PFSK-1 (cell line): ENCODE data around the gene MAP3K12.

Experiments
- FOXP2 ChIP-seq: optimal IDR thresholded peaks from 2 replicates; pipeline ENCODE3; 2011; ENCODE audit warnings: borderline replicate concordance, control low read depth, inconsistent platforms; ENCODE audit not compliant: insufficient read depth; ENCODE audit errors: extremely low read length, extremely low read depth
- POLR2AphosphoS5 ChIP-seq: IDR thresholded peaks from 2 replicates; pipeline ENCODE4 v1.6.1; 2012; ENCODE audit warnings: low read depth, mild to moderate bottlenecking, control low read depth, low read length, moderate library complexity
- SIN3A ChIP-seq: IDR thresholded peaks from 2 replicates; pipeline ENCODE4 v1.6.1; 2012; ENCODE audit warnings: mild to moderate bottlenecking, low read length, moderate library complexity, borderline replicate concordance; ENCODE audit not compliant: insufficient read depth
- TAF1 ChIP-seq: IDR thresholded peaks from 2 replicates; pipeline ENCODE4 v1.6.1; 2012; ENCODE audit warnings: low read length, control low read depth, borderline replicate concordance; ENCODE audit not compliant: insufficient read depth
- TF ChIP-seq, protein P1 (sequence below), 2 experiments: IDR thresholded peaks; 2 replicates each; pipeline versions ENCODE4 v1.6.1 to v1.8.0; 2011 to 2012; ENCODE audit warnings: low read depth in 2 of 2, low read length in 2 of 2, control low read depth in 1 of 2, inconsistent platforms in 1 of 2, mild to moderate bottlenecking in 1 of 2, moderate library complexity in 1 of 2; ENCODE audit not compliant: insufficient read depth in 1 of 2

The MAP3K12 gene

DNA sequence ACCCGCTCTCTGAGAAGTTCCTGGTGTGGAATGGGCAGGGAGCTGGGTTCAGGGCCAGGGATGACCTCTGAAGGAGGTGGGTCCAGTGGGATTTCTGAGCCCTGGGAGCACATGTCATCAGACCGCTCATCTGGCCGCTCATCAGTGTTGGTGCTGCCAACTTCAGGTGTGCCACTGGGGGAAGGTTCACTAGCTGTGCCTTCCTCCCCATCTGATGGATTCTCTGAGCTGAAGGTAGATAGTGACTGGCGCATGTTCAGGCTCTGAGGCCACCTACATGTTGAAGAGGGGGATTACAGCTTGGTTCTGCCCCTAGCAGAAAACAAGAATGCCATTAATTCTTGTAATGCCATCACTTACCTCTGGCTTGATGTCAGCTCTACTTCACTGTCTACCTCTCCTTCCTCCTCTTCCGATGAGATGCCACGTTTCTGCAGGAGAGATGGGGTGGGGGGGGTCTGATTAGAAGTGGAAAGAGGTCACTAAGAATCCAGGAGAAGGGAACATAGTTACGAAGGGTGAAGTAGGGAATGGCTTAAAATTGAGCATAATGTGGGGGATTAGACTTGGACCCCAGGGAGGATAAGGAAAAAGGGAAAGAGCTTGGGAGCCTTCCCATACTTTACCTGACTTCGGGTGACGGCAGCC, 17.2 kb downstream of the MAP3K12 start:
- peak; percentile 38; the same call in 1 of the 2 replicates for TF ChIP-seq POLR2AphosphoS5
- TF ChIP-seq, protein P1, sequence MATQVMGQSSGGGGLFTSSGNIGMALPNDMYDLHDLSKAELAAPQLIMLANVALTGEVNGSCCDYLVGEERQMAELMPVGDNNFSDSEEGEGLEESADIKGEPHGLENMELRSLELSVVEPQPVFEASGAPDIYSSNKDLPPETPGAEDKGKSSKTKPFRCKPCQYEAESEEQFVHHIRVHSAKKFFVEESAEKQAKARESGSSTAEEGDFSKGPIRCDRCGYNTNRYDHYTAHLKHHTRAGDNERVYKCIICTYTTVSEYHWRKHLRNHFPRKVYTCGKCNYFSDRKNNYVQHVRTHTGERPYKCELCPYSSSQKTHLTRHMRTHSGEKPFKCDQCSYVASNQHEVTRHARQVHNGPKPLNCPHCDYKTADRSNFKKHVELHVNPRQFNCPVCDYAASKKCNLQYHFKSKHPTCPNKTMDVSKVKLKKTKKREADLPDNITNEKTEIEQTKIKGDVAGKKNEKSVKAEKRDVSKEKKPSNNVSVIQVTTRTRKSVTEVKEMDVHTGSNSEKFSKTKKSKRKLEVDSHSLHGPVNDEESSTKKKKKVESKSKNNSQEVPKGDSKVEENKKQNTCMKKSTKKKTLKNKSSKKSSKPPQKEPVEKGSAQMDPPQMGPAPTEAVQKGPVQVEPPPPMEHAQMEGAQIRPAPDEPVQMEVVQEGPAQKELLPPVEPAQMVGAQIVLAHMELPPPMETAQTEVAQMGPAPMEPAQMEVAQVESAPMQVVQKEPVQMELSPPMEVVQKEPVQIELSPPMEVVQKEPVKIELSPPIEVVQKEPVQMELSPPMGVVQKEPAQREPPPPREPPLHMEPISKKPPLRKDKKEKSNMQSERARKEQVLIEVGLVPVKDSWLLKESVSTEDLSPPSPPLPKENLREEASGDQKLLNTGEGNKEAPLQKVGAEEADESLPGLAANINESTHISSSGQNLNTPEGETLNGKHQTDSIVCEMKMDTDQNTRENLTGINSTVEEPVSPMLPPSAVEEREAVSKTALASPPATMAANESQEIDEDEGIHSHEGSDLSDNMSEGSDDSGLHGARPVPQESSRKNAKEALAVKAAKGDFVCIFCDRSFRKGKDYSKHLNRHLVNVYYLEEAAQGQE (IDR thresholded peaks at IDR 0.05; ENCODE audit: insufficient read depth in 1 of 2, low read depth in 2 of 2, low read length in 2 of 2): no peak

DNA sequence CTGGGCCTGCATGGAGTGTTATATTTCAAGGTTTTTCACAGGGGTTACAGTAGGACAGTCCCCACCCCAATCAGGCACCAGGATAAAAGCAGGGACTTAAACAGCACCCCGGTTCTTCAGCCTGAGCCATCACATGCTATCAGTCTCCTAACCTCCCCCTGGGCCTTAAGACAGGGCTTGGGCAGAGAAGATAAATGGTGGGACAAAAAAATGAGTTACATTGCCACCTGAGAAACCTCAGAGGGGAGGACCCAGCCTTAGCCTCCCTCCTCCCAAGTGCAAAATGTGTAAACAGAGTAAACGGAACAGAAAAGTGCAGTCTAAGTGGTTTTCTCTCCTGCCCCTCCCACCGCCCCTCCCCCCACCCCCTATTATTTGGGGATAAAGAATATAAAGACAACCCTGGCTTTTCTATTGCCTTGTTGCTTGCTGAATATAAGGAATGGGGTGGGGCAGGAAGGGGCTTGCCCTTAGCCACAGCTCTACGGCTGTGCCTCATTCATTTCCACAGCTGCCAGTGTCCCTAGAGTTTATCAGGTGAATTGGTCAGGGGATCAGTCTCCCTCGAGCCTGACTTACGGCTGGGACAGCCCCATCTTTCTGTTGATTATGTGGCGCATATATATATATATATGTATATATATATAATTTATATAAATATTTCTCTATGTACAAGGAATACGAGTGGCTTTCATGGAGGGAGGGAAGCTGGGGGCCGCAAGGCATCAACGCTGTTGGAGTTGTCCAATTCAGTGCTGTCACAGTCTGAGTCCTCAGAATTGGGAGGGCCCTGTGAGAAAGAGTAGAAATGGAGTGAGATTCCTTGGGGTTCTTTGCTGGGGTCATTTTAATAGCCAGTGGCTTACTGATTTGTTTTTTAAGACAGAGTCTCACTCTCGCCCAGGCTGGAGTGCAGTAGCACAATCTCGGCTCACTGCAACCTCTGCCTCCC, 18.5 kb downstream of the MAP3K12 start:
- TF ChIP-seq FOXP2 (no peak), POLR2AphosphoS5 (peak; percentile 65)

DNA sequence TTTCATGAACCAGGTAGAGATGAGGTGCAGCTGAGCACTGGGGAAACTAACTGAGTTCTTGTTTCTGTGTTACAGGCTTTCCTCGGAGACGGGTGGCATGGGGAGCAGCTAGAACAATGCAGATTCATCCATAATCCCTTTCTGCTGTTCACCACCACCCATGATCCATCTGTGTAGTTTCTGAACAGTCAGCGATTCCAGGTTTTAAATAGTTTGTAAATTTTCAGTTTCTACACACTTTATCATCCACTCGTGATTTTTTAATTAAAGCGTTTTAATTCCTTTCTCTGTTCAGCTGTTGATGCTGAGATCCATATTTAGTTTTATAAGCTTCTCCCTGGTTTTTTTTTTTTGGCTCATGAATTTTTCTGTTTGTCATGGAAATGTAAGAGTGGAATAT, 19.9 kb downstream of the MAP3K12 start:
- TF ChIP-seq TAF1 (no peak), POLR2AphosphoS5 (0 out of 2 replicates have a peak, but pooled peaks have one; percentile 47), FOXP2 (no peak)

DNA sequence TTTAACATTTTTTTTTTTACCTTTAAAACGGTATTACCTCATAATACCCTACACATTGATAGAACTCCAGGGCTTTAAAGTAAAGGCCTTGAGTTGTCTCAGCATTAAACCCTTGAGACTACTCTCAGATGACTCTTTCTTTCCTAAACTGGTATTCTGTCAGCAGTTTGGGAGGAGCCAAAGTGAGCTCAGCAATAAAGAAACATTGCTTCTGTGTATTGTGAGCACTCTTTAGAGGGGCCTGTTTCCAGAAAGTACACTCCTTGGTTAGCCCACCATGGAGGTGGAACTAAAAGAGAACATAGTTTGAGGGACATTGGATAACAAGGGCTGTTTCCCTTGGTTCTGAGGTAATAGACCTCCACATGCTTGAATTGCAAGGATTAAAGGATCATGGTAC, 20.4 kb downstream of the MAP3K12 start:
- TF ChIP-seq, protein P1 (IDR thresholded peaks at IDR 0.05; ENCODE audit: insufficient read depth in 1 of 2, low read depth in 2 of 2, low read length in 2 of 2): no peak
- TF ChIP-seq POLR2AphosphoS5 (no peak), FOXP2 (no peak), SIN3A (no peak), TAF1 (no peak)

DNA sequence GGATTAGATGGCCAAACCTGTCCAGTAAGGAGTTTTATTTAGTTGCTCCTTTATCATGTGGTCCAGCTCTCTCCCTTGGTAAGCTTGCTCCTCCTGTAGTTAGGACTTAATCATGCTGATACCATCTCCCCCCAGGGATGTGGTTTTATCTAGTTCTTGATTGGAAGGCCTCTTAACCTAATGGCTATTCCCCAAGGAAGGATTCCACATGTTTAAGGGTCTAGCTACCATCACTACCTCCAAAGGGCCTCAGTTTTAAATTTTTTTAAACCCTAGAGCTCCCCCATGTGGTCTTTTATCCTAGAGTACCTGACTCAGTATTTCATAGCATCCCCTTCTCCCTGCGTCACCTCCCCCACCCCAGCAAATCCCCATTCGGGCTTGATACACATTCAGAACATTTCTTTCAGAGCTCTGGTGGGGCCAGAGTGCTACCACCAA, 22.5 kb downstream of the MAP3K12 start:
- TF ChIP-seq SIN3A (no peak), TAF1 (no peak), FOXP2 (no peak), POLR2AphosphoS5 (no peak; the same call in 1 of the 2 replicates)
- TF ChIP-seq, protein P1 (IDR thresholded peaks at IDR 0.05; ENCODE audit: insufficient read depth in 1 of 2, low read depth in 2 of 2, low read length in 2 of 2): no peak

DNA sequence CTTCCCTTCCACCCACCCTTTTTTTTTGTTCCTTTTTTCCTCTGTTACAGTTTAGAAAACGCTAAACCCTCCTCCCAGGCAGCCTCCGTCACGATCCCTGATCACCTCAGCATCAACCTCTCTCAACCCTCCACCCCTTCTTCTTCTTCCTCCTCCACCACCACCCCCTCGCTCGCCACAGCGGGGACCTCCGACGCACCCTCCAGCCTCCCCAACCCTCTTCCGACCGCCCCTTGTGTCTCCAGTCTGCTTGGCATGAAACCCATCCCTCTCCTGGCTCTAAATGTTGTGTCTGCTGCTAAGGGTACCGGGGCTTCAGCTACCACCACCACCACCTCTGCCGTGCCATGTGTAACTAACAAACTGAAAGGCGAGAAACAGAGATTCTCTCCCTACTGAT, 24.4 kb downstream of the MAP3K12 start:
- TF ChIP-seq TAF1 (no peak), SIN3A (no peak), POLR2AphosphoS5 (no peak), FOXP2 (no peak)
- TF ChIP-seq, protein P1 (IDR thresholded peaks at IDR 0.05; ENCODE audit: insufficient read depth in 1 of 2, low read depth in 2 of 2, low read length in 2 of 2): no peak
